ENCODE measurements around the gene RBM7.

- TF ChIP-seq CTCF (conservative IDR thresholded peaks at IDR 0.05 in 1 of 2, IDR thresholded peaks at IDR 0.05 in 1 of 2; ENCODE audit: extremely low read depth in 1 of 2, insufficient read depth in 1 of 2, low read depth in 1 of 2, low read length in 2 of 2) = no peak
- no peak for TF ChIP-seq EZH2 (IDR thresholded peaks at IDR 0.05; ENCODE audit: borderline replicate concordance, low read length)
Measured at GRCh38 chr11:114396916-114397315, 3.5 kb upstream of the RBM7 start.
